GM21786 (cell line): Measurements from ENCODE around the gene NPFFR2.
"Not testable (repeated sequence)": the region's sequence is repeated elsewhere in the genome, so short reads cannot be mapped to it uniquely, and the experiment has no call there.

Experiments
- ATAC-seq: cut with Tn5 transposase; IDR thresholded peaks from one replicate; pipeline ENCODE4 v1.9.1; 2021; ENCODE audit not compliant: unreplicated experiment

NPFFR2 gene

DNA sequence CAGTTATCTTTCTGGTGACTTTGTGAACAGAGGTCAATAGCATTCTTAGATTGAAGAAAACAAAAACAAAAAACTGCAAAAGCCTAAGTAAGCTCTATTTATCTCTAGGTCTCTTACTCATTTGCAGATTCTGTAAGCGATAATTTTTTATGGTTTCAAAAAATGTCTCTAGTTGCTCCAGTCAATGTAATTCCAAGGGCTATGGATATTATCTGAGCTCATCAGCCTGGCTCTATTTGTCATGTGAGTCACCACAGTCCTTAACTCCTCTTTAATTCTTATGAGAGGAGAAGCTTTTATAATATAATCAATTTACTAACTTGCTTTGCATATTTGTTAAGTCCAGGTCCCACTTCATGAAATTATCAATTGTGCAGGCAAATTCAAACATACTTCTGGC, 79.1 kb downstream of the NPFFR2 start:
- no peak for ATAC-seq

DNA sequence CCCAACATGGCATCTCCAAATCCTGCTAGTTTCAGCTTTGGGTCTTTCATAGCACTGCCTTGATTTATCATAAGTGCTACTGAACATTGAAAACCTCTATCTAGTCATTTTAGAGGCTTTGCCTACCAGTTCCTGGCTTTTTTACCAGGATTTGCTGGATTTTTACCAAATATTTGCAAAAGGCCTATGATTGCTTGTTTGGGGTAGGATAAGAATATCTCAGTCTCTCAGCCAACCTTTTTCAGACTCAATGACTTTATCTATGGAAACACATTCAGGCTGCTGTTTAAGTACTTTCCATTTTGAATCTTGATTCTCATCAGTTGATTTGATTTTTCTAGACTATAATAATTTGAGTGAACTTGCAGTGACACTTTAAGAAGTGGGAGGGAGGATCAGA, 80.1 kb downstream of the NPFFR2 start:
- no peak for ATAC-seq

GRCh38 chr4:72112514-72113156, 80.8 kb downstream of the NPFFR2 start:
- peak; percentile 91 for ATAC-seq

GRCh38 chr4:72118017-72118416, 86.2 kb downstream of the NPFFR2 start:
- ATAC-seq = peak; percentile 80

DNA sequence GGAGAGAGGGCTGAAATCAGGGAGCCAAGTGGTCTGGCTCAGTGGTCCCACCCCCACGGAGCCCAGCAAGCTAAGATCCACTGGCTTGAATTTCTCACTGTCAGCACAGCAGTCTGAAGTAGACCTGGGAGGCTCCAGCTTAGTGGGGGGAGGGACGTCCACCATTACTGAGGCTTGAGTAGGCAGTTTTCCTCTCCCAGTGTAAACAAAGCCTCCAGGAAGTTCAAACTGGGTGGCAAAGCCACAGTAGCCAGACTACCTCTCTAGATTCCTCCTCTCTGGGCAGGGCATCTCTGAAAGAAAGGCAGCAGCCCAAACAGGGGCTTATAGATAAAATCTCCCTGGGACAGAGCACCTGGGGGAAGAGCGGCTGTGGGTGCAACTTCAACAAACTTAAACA, 88.1 kb downstream of the NPFFR2 start:
- no peak for ATAC-seq

DNA sequence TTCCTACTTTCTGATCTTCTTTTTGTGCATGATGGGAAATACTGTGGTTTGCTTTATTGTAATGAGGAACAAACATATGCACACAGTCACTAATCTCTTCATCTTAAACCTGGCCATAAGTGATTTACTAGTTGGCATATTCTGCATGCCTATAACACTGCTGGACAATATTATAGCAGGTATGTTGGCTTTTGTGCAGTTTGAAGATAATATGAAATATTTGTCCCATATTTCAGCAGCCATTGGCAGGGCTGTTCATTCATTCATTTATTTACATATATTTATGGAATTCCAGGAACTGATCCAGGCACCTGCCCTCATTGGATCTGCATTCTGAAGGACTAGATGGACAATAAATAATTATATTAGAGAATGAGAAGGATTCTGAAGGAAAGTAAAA, 96.9 kb downstream of the NPFFR2 start:
- no peak for ATAC-seq

- no peak for ATAC-seq
Observed at GRCh38 chr4:72136429-72136828, 104.6 kb downstream of the NPFFR2 start.

DNA sequence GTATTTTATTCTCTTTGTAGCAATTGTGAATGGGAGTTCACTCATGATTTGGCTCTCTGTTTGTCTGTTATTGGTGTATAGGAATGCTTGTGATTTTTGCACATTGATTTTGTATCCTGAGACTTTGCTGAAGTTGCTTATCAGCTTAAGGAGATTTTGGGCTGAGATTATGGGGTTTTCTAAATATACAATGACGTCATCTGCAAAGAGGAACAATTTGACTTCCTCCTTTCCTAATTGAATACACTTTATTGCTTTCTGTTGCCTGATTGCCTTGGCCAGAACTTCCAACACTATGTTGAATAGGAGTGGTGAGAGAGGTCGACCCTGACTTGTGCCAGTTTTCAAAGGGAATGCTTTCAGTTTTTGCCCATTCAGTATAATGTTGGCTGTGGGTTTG, 108.2 kb downstream of the NPFFR2 start:
- not testable (repeated sequence) for ATAC-seq

DNA sequence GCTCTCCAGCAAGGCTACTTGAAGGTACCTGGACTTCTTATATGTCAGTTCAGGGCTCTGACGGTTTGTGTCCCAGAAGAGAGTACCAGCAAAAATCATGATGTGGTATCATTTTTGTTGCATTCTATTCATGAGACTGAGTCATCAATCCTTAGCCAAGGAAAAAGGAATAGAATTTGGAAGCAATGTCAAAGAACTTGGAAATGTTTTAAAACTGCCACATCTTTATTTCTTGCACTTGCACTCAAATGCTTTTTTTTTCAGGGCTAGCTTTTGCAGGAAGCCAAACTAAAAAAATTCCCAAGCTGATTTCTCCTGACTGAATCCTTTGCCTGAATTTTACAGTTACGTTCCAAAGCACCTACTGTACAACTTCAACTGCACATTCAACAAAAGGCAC, 112.4 kb downstream of the NPFFR2 start:
- no peak for ATAC-seq

DNA sequence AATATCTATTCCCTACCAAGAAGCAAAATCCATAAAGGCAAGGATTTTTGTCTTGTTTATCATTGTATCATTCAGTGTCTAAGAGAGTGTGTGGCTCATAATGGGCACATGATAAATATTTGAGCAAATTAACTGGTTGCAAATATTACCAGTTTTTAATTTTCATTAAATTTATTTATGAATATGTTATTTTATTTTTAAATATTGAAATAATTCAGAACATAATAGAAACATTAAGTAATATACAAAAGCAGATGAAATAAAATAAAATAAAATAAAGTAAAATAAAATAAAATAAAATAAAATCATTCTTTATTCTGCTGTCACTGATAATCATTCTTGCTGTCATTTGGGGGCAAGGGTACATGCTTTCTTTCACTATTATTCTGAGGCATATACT, 120.9 kb downstream of the NPFFR2 start:
- ATAC-seq = no peak

- ATAC-seq = not testable (repeated sequence)
Observed at GRCh38 chr4:72153634-72154033, 121.8 kb downstream of the NPFFR2 start.

DNA sequence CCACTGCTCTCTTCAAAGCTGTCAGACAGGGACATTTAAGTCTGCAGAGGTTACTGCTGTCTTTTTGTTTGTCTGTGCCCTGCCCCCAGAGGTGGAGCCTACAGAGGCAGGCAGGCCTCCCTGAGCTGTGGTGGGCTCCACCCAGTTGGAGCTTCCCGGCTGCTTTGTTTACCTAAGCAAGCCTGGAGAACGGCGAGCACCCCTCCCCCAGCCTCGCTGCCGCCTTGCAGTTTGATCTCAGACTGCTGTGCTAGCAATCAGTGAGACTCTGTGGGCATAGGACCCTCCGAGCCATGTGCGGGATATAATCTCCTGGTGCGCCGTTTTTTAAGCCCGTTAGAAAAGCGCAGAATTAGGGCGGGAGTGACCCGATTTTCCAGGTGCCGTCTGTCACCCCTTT, 137.5 kb downstream of the NPFFR2 start:
- not testable (repeated sequence) for ATAC-seq

DNA sequence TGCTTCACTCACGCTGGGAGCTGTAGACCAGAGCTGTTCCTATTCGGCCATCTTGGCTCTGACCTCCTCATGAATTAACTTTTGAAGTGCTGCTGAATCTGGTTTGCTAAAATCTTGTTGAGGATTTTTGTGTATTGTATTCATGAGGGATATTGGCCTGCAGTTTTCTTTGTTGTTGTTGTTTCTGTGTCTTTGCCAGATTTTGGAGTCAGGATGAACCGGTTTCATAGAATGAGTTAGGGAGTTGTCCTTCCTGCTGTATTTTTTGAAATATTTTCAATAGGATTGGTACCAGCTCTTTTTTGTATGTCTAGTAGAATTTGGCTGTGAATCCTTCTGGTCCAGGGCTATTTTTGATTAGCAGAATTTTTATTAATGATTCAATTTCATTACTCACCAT, 138.1 kb downstream of the NPFFR2 start:
- no peak for ATAC-seq

DNA sequence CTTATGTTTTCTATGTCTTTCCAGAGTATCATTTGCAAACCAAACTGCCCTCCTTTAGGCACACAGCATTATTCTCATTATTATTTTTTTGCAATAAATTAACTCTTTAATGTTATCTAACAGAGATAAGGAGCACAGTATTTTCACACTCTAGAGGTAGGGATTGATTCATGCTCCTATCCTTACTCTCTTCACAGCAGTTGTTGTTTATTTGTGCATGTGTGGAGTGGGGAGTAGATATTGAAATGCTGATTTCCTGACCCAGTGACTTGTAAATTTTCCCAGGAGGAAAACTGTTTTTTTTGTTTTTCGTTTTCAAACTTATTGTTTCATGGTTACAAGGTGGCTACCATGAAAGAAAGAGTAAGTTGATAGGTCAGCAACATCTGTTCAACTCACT, 140.0 kb downstream of the NPFFR2 start:
- ATAC-seq = no peak

DNA sequence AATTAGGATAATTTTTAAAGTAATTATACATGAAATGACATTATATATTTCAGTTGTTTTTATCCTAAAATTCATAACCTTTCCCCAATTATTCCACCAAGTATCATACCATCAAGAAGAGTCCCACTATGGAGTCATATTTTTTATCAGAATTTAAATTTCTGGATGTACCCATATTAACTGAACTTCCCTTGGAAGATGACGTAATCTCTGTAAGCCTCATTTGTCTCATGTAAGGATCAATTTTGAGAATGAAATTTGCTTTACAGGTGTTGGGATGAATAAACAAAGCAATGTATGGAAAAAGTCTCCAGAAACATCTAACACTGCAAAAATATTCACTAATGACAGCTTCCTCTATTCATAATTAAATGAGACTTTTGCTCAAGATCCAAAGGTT, 147.5 kb downstream of the NPFFR2 start:
- ATAC-seq = no peak

DNA sequence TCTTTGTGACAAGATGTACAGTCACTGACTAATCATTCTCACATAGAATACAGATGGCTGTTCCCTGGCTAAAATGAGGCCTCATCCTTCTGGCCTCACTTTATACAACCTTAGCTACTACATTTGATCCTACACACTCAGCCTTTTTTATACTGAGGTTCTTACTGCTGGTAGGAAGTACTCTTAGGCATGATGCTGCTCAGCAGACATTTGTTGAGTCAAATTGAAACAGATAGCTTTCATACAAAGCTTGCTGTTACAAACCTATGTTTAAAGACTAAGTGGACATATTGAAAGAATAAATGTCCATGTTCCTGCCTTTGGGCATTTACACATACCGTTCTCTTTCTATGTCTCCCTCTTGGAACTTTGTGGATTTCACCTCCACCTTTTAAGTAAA, 154.9 kb downstream of the NPFFR2 start:
- ATAC-seq = peak; percentile 96

GRCh38 chr4:72194046-72194445, 162.2 kb downstream of the NPFFR2 start:
- no peak for ATAC-seq

GRCh38 chr4:72194453-72194852, 162.7 kb downstream of the NPFFR2 start:
- ATAC-seq = no peak
